ENCODE data around the gene FBXO22.
"Not testable (repeated sequence)": the region's sequence is repeated elsewhere in the genome, so short reads cannot be mapped to it uniquely, and the experiment has no call there.

Gene FBXO22

GRCh38 chr15:75903331-75904239, at the start of gene FBXO22:
FBXO22 (plus strand) TSS chr15:75903878; CDS start chr15:75903964, 86 bp downstream.
- DNase-seq (ENCODE audit: low spot score), result peak; percentile 92

GRCh38 chr15:75857886-75858285, 45.8 kb upstream of the FBXO22 start:
- DNase-seq (ENCODE audit: low spot score), result no peak

- DNase-seq (ENCODE audit: low spot score), result no peak
Observed at GRCh38 chr15:75861750-75862402, 41.8 kb upstream of the FBXO22 start.

GRCh38 chr15:75862796-75863195, 40.9 kb upstream of the FBXO22 start:
- no peak for DNase-seq (ENCODE audit: low spot score)

GRCh38 chr15:75864213-75865059, 39.2 kb upstream of the FBXO22 start:
- DNase-seq (ENCODE audit: low spot score), result no peak

DNA sequence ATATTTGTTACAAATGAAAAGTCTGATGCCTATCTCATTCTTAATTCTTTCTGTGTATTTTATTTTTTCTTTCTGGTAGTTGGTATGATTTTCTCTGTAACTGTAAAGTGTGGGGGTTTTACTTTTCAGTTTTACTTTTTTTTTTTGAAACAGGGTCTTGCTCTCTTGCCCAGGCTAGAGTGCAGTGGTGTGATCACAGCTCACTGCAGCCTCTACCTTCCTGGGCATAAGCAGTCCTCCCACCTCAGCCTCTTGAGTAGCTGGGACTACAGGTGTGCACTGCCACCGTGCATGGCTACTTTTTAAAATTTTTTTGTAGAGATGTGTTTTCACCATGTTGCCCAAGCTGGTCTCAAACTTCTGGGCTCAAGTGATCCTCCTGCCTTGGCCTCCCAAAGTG, 37.6 kb upstream of the FBXO22 start:
- DNase-seq (ENCODE audit: low spot score), result not testable (repeated sequence)

- no peak for DNase-seq (ENCODE audit: low spot score)
Observed at GRCh38 chr15:75866916-75867315, 36.8 kb upstream of the FBXO22 start.

DNA sequence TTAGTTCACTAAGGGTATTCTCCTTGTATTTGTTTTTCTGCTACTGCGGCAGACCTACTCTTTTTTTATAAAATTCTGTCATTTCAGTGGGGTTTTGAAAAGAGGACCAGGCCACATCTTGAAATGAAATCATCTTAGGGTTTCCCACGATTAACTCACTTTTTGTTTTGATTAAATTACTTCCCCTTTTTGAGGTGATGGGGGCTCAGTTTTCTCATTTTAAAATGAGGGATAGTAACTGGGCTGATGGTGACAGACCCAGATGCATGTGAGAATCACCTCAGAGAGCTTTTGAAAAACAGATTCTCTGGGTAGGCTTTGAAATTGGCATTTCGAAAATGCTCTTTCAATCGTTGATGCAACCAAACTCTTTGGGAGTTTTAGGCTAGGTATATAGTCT, 36.2 kb upstream of the FBXO22 start:
- no peak for DNase-seq (ENCODE audit: low spot score)

DNA sequence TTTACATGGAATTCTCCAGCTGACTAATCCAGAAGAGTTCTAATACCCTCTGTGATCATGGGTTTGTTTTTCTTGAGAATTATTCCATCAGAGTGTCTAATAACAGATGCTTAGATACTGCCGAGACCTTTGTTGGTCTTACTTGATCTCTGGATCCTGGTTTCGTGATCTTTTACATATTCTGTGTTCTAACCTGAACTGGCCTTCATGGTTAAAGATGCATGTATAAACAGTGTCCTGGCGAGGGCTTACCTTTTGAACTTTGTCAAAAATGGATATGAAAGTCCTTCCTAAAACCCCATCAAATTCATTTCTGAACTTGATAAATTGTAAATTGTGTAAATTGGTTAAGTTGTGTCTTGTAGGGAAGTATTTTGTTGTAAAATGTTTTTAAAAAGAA, 35.7 kb upstream of the FBXO22 start:
- no peak for DNase-seq (ENCODE audit: low spot score)

DNA sequence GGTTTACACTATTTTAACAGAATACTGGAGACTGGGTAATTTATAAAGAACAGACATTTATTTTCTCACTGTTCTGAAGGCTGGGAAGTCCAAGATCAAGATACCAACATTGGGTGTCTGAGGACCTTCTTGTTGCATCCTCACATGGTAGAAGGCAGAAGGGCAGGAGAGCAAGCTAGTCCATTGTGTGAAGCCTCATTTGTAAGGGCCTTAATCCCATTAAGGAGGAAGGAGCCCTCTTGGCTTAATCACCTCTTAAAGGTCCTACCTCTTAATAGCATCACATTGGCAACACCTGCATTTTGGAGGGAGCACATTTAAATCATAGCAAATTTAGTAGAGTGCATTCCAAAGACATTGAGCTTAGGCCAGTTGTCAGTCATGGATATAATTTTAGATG, 34.2 kb upstream of the FBXO22 start:
- no peak for DNase-seq (ENCODE audit: low spot score)

DNA sequence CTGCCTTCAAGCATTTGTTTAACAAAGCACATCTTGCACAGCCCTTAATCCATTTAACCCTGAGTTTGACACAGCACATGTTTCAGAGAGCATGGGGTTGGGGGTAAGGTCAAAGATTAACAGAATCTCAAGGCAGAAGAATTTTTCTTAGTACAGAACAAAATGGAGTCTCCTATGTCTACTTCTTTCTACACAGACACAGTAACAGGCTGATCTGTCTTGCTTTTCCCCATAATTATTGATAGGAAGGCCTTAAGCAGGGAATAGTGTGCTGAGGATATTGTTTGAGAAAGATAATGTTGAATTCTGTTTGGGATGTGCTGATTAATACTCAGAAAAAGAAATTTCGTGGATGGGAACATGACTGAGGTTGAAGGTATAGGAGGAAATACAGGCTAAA, 32.1 kb upstream of the FBXO22 start:
- DNase-seq (ENCODE audit: low spot score), result not testable (repeated sequence)

DNA sequence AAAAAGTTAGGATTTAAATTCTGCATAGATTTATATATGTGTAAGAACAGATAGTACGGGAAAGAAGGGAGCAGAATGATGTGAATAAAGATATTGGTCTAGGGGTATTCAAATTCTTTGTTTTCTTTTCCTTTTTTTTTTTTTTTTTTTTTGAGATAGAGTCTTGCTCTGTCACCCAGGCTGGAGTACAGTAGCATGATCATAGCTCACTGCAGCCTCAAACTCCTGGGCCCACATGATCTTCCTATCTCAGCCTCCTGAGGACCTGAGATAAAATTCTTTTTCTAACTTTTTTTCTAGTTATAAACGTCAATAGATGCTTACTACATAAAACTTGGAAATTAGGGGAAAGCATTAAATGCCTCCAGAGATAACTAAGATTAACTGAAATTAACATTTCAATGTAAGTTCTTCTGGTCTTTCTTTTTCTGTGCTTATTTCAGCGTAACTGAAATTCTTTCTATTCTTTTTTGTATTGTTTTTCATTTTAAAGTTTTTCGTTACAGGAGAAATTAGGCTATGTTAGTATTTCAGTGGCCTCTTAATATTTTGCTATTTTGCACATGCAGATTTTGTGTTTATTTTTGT, 31.2 kb upstream of the FBXO22 start:
- no peak for DNase-seq (ENCODE audit: low spot score)

GRCh38 chr15:75884041-75884440, 19.6 kb upstream of the FBXO22 start:
- no peak for DNase-seq (ENCODE audit: low spot score)

DNA sequence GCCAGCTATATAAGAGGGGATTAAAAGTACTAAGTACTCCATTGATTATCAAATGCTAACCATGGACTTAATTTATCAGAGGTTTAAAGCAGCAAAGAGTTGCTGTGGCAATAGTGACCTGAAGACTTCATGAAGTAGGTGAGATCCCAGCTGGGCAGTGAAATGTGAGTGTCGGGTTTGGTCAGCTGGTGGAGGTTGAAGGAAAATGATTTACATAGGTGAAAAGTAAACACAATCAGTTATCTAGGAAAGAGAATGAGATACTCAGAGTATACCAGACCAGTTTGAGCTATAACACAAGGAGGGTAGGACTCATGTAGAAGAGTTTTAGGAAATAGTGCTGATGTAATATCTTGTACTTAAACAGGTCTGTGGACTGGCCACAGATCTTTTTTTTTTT, 16.5 kb upstream of the FBXO22 start:
- DNase-seq (ENCODE audit: low spot score), result no peak

DNA sequence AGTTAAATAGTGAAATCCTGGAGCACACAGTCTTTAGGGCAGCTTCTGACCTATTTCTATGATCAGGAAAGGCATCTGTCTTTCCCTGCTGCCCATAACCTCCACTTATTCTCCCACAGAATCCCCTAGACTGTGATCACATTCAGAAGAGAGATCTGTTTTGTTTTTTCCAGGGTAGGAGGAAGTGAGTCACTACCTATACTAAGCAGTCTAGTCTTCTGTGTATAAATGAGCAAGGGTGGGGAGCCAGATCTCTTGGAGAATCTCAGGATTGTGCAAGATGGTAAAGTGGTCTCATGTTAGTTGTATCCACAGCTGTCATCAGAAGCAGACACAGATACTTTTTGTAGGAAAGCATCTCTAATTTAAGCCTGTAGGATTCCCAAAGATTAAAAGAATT, 11.8 kb upstream of the FBXO22 start:
- DNase-seq (ENCODE audit: low spot score), result peak; percentile 49

- no peak for DNase-seq (ENCODE audit: low spot score)
Observed at GRCh38 chr15:75895731-75896130, 7.9 kb upstream of the FBXO22 start.

- no peak for DNase-seq (ENCODE audit: low spot score)
Observed at GRCh38 chr15:75900577-75900976, 3.1 kb upstream of the FBXO22 start.

DNA sequence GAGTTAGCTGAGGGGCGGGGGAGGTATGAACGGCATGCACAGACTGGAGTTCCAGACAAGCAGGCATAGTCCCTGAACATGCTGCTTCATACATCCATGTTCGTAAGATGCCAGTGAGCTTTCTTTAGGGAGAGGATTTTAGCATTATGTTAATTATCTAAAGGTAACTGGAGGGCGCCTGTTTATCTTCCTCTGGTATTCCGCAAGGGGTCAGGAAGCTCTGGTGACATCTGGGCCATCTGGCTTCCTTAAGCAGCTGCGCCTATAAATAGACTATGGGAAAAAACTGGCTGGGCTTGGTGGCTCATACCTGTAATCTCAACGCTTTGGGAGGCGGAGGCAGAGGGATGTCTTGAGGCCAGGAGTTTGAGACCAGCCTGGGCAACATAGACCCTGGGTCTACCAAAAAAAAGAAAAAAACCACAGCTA, 1.5 kb upstream of the FBXO22 start:
- no peak for DNase-seq (ENCODE audit: low spot score)

DNA sequence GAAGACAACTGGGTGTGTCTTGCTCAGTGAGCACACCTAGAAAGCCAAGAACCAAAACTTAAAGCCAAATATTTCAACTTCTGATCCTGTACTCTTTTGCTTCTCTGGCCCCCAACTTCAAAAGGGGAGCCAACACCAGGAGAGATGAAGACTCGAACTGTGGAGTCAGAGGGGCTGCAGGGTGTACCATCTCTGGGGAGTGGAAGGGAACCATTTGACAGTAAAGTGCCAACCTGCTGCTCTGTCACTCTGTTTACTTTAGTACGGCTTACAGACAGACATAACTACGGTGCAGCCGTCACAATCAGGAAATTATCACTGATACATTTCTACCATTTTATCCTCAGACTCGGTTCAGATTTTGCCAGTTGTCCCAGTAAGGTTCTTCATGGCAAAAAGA, 1.6 kb downstream of the FBXO22 start:
- DNase-seq (ENCODE audit: low spot score), result no peak

DNA sequence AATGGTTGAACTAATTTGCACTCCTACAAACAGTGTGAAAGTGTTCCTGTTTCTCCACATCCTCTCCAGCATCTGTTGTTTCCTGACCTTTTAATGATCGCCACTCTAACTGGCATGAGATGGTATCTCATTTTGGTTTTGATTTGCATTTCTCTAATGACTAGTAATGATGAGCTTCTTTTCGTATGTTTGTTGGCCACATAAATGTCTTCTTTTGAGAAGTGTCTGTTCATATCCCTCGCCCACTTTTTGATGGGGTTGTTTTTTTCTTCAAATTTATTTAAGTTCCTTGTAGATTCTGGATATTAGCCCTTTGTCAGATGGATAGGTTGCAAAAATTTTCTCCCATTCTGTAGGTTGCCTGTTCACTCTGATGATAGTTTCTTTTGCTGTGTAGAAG, 6.7 kb downstream of the FBXO22 start:
- DNase-seq (ENCODE audit: low spot score), result not testable (repeated sequence)

- DNase-seq (ENCODE audit: low spot score), result no peak
Observed at GRCh38 chr15:75916978-75917377, 13.3 kb downstream of the FBXO22 start.

DNA sequence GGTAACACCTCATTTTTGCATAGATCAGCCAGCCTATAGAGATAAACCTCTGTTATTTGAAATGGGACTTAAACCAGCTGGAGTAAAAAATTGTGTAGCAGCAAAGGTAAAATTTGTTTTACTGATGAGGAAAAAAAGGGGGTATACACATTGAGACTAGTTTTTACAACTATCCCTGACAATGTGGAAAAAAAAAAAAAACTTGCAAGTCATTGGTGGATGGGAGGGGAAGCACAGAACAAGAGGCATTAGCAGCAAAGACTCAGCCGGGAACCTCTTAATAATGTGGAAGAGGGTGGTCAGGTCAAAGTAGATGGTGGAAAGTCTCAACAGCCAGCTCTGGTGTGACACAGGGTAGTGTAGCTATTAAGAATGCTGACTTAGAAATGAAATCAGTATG, 14.5 kb downstream of the FBXO22 start:
- no peak for DNase-seq (ENCODE audit: low spot score)
